ENCODE measurements around the gene STRN.
"Not testable (repeated sequence)": the region's sequence is repeated elsewhere in the genome, so short reads cannot be mapped to it uniquely, and the experiment has no call there.

STRN gene

GRCh38 chr2:36966370-36967235 is at the start of gene STRN:
TSS of gene STRN (minus strand) at chr2:36966536. CDS start at chr2:36966463, 73 bp downstream.
- H3K27me3 Mint-ChIP-seq: no peaks in the 10 kb centered on the region
- H3K27ac Mint-ChIP-seq: peak within 1 kb of the TSS; percentile 98
- H3K36me3 Mint-ChIP-seq (ENCODE audit: low read depth): peaks cover 31% of the 10 kb centered on the region
- intact Hi-C loops (cut with micrococcal nuclease): no loop called here
- peak within 1 kb of the TSS; percentile 94 for H3K4me3 Mint-ChIP-seq
- H3K4me1 Mint-ChIP-seq (ENCODE audit: low read depth): peaks cover 46% of the 10 kb centered on the region
- no peaks in the 10 kb centered on the region for H3K9me3 Mint-ChIP-seq

GRCh38 chr2:37013315-37013641 is 46.9 kb upstream of the STRN start:
- H3K4me3 Mint-ChIP-seq: no peak overlapping the region
- H3K27ac Mint-ChIP-seq: no peak overlapping the region

GRCh38 chr2:37011130-37011529 is 44.8 kb upstream of the STRN start:
- intact Hi-C loops (cut with micrococcal nuclease): no loop called here
- Mint-ChIP-seq H3K9me3 (no peaks in the 10 kb centered on the region), H3K36me3 (ENCODE audit: low read depth) (peaks cover 86% of the 10 kb centered on the region), H3K4me1 (ENCODE audit: low read depth) (peaks cover 20% of the 10 kb centered on the region), H3K27me3 (no peaks in the 10 kb centered on the region), H3K4me3 (no peak overlapping the region), H3K27ac (no peak overlapping the region)

More at GRCh38 chr2:37013315-37013641, 46.9 kb upstream of the STRN start:
- intact Hi-C loops (cut with micrococcal nuclease): no loop called here
- Mint-ChIP-seq H3K27me3 (no peaks in the 10 kb centered on the region), H3K36me3 (ENCODE audit: low read depth) (peaks cover 88% of the 10 kb centered on the region), H3K4me1 (ENCODE audit: low read depth) (peaks cover 14% of the 10 kb centered on the region), H3K9me3 (no peaks in the 10 kb centered on the region)

GRCh38 chr2:37005118-37005868 is 39.0 kb upstream of the STRN start:
- H3K9me3 Mint-ChIP-seq: no peaks in the 10 kb centered on the region
- no peak overlapping the region for H3K4me3 Mint-ChIP-seq
- H3K27me3 Mint-ChIP-seq: no peaks in the 10 kb centered on the region
- intact Hi-C loops (cut with micrococcal nuclease): loop anchor here (5.0 kb wide), 1 partner anchor 223 kb away; no protein-coding TSS in a partner anchor
- H3K36me3 Mint-ChIP-seq (ENCODE audit: low read depth): peaks cover 84% of the 10 kb centered on the region
- H3K4me1 Mint-ChIP-seq (ENCODE audit: low read depth): peaks cover 6% of the 10 kb centered on the region
- H3K27ac Mint-ChIP-seq: no peak overlapping the region

- Mint-ChIP-seq H3K36me3 (ENCODE audit: low read depth) (peaks cover 91% of the 10 kb centered on the region), H3K4me1 (ENCODE audit: low read depth) (no peaks in the 10 kb centered on the region), H3K4me3 (no peak overlapping the region), H3K27ac (no peak overlapping the region), H3K9me3 (no peaks in the 10 kb centered on the region), H3K27me3 (no peaks in the 10 kb centered on the region)
- intact Hi-C loops (cut with micrococcal nuclease): no loop called here
Measured at GRCh38 chr2:37000988-37001556, 34.7 kb upstream of the STRN start.

GRCh38 chr2:37000318-37000717 is 34.0 kb upstream of the STRN start:
- intact Hi-C loops (cut with micrococcal nuclease): no loop called here
- Mint-ChIP-seq H3K36me3 (ENCODE audit: low read depth) (peaks cover 93% of the 10 kb centered on the region), H3K4me1 (ENCODE audit: low read depth) (no peaks in the 10 kb centered on the region)

GRCh38 chr2:36999416-36999815 is 33.1 kb upstream of the STRN start:
- H3K4me3 Mint-ChIP-seq; H3K27me3 Mint-ChIP-seq; H3K9me3 Mint-ChIP-seq; H3K4me1 Mint-ChIP-seq (ENCODE audit: low read depth); intact Hi-C loops (cut with micrococcal nuclease): not testable (repeated sequence)
- Mint-ChIP-seq H3K27ac (peak overlapping the region; percentile 9), H3K36me3 (ENCODE audit: low read depth) (peaks cover 90% of the 10 kb centered on the region)

More at GRCh38 chr2:37000318-37000717, 34.0 kb upstream of the STRN start:
- no peaks in the 10 kb centered on the region for H3K9me3 Mint-ChIP-seq
- H3K27me3 Mint-ChIP-seq: no peaks in the 10 kb centered on the region
- no peak overlapping the region for H3K4me3 Mint-ChIP-seq
- H3K27ac Mint-ChIP-seq: no peak overlapping the region

- no peaks in the 10 kb centered on the region for H3K27me3 Mint-ChIP-seq
- no peaks in the 10 kb centered on the region for H3K4me1 Mint-ChIP-seq (ENCODE audit: low read depth)
- H3K4me3 Mint-ChIP-seq: no peak overlapping the region
- no peaks in the 10 kb centered on the region for H3K9me3 Mint-ChIP-seq
- intact Hi-C loops (cut with micrococcal nuclease): no loop called here
- H3K36me3 Mint-ChIP-seq (ENCODE audit: low read depth): peaks cover 80% of the 10 kb centered on the region
- H3K27ac Mint-ChIP-seq: no peak overlapping the region
Measured at GRCh38 chr2:36993841-36994620, 27.7 kb upstream of the STRN start.

GRCh38 chr2:36988008-36988407 is 21.7 kb upstream of the STRN start:
- Mint-ChIP-seq H3K4me1 (ENCODE audit: low read depth) (no peaks in the 10 kb centered on the region), H3K27ac (no peak overlapping the region), H3K27me3 (no peaks in the 10 kb centered on the region), H3K9me3 (no peaks in the 10 kb centered on the region), H3K36me3 (ENCODE audit: low read depth) (peaks cover 72% of the 10 kb centered on the region), H3K4me3 (no peak overlapping the region)
- intact Hi-C loops (cut with micrococcal nuclease): no loop called here

- no peak overlapping the region for H3K27ac Mint-ChIP-seq
- no peak overlapping the region for H3K4me3 Mint-ChIP-seq
- H3K4me1 Mint-ChIP-seq (ENCODE audit: low read depth): no peaks in the 10 kb centered on the region
- peaks cover 69% of the 10 kb centered on the region for H3K36me3 Mint-ChIP-seq (ENCODE audit: low read depth)
- peaks cover 6% of the 10 kb centered on the region for H3K9me3 Mint-ChIP-seq
- intact Hi-C loops (cut with micrococcal nuclease): no loop called here
- H3K27me3 Mint-ChIP-seq: no peaks in the 10 kb centered on the region
Measured at GRCh38 chr2:36982467-36982866, 16.1 kb upstream of the STRN start.

- H3K4me1 Mint-ChIP-seq (ENCODE audit: low read depth): no peaks in the 10 kb centered on the region
- H3K27me3 Mint-ChIP-seq: no peaks in the 10 kb centered on the region
- peaks cover 6% of the 10 kb centered on the region for H3K9me3 Mint-ChIP-seq
- H3K36me3 Mint-ChIP-seq (ENCODE audit: low read depth): peaks cover 64% of the 10 kb centered on the region
- no peak overlapping the region for H3K27ac Mint-ChIP-seq
- intact Hi-C loops (cut with micrococcal nuclease): no loop called here
- no peak overlapping the region for H3K4me3 Mint-ChIP-seq
Measured at GRCh38 chr2:36981911-36982310, 15.6 kb upstream of the STRN start.

- H3K27ac Mint-ChIP-seq; intact Hi-C loops (cut with micrococcal nuclease); H3K4me3 Mint-ChIP-seq; H3K9me3 Mint-ChIP-seq; H3K4me1 Mint-ChIP-seq (ENCODE audit: low read depth); H3K27me3 Mint-ChIP-seq: not testable (repeated sequence)
- H3K36me3 Mint-ChIP-seq (ENCODE audit: low read depth): peaks cover 46% of the 10 kb centered on the region
Measured at GRCh38 chr2:36979007-36979406, 12.7 kb upstream of the STRN start.

GRCh38 chr2:36976065-36976464 is 9.7 kb upstream of the STRN start:
- Mint-ChIP-seq H3K27ac (no peak overlapping the region), H3K4me3 (no peak overlapping the region), H3K27me3 (peaks cover 2% of the 10 kb centered on the region), H3K4me1 (ENCODE audit: low read depth) (no peaks in the 10 kb centered on the region), H3K36me3 (ENCODE audit: low read depth) (peaks cover 27% of the 10 kb centered on the region), H3K9me3 (peaks cover 6% of the 10 kb centered on the region)
- intact Hi-C loops (cut with micrococcal nuclease): no loop called here
